ENCODE data around the gene SSBP3. TPM values are rescaled to one million over a fixed set of nuclear protein-coding genes. Genes with fewer than 3 reads are reported as not detected.

Gene SSBP3
- total RNA-seq, 1 experiment from 2014 or later: 37.5 TPM

GRCh38 chr1:54227891-54228310 is 178.3 kb downstream of the SSBP3 start:
- H2AFZ ChIP-seq (ENCODE audit: low read depth, low read length, poor library complexity, severe bottlenecking): no peak overlapping the region
- POLR2A ChIA-PET: no interaction called here
- no TSS peak for BruUV-seq (replicated peaks)
- H3K27ac ChIP-seq (ENCODE audit: low read depth, low read length): 0 out of 2 replicates have a peak overlapping the region, but pooled peaks have one; percentile 26
- intact Hi-C loops (cut with micrococcal nuclease): no loop called here
- H3K79me2 ChIP-seq (ENCODE audit: insufficient read depth, low read length): no peaks in the 10 kb centered on the region
- H3K4me2 ChIP-seq (ENCODE audit: low read length): peak overlapping the region; percentile 66; the same call in 1 of the 2 replicates
- H4K20me1 ChIP-seq (ENCODE audit: insufficient read depth): no peaks in the 10 kb centered on the region
- TF ChIP-seq YY1 (IDR thresholded peaks at IDR 0.05; ENCODE audit: extremely low read depth, insufficient replicate concordance, low read depth, low read length) (no peak), EGR1 (IDR thresholded peaks at IDR 0.05; ENCODE audit: low read depth) (no peak), JUND (IDR thresholded peaks at IDR 0.05) (no peak), RAD21 (IDR thresholded peaks at IDR 0.05; ENCODE audit: low read depth) (no peak)
- TF ChIP-seq, protein P1, sequence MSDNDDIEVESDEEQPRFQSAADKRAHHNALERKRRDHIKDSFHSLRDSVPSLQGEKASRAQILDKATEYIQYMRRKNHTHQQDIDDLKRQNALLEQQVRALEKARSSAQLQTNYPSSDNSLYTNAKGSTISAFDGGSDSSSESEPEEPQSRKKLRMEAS (IDR thresholded peaks at IDR 0.05): no peak
- no peaks in the 10 kb centered on the region for H3K9me2 ChIP-seq (ENCODE audit: insufficient read depth)
- ATAC-seq (no peak), DNase-seq (ENCODE audit: low read depth, low spot score) (no peak)
- no peaks in the 10 kb centered on the region for H3K9me3 ChIP-seq (ENCODE audit: control insufficient read depth in 1 of 2, insufficient read depth in 1 of 2, low read depth in 1 of 2, low read length in 2 of 2)
- H3K27me3 ChIP-seq (ENCODE audit: insufficient read depth, low read length): no peaks in the 10 kb centered on the region
- no peak overlapping the region for H3K4me3 ChIP-seq (replicated peaks in 1 of 2; ENCODE audit: low read depth in 1 of 2, low read length in 2 of 2)
- no peak overlapping the region for H3K9ac ChIP-seq (ENCODE audit: low read length)
- no peaks in the 10 kb centered on the region for H3K36me3 ChIP-seq (ENCODE audit: control insufficient read depth in 1 of 2, insufficient read depth in 2 of 2, low read length in 2 of 2)
- RAD21 ChIA-PET (ENCODE audit: low non-redundant PET in 1 of 2, low total read pairs in 2 of 2, uncharacterized antibody in 2 of 2, unreplicated experiment in 2 of 2): no interaction called here
- H3K4me1 ChIP-seq (ENCODE audit: control insufficient read depth in 1 of 2, insufficient read depth in 2 of 2, low read length in 2 of 2): peaks cover 23 to 37% of the 10 kb centered on the region in 2 experiments
- CTCF ChIA-PET: interaction anchor here (0.6 to 1.2 kb wide), 2 partner anchors 19 to 141 kb away, joined by 3 to 4 read pairs; no protein-coding TSS in a partner anchor

DNA sequence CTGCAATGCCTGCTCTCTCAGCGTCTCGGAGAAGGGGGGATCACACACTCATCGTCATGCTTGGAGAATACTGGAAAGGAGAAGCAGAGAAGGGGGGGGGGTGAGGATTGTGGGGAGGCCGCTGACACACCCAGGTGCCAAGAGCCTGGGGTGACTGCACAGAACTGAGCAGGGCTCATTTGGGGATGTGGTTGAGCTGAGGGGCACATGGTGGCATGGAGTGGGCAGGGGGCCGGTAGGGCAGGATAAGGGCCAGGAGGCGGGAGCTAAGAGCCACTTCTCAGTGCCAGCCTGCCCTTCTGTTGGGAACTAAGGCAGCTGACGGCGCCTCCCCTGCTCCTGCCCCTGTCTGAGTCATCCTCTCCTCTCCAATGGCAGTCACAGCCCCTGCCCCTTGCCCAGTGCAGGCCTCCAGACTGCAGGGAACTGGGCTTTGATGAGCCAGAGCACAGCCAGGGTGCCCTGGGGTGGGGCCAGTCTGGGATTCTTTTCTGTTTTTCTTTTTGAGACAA is 179.0 kb downstream of the SSBP3 start:
- H3K4me1 ChIP-seq (ENCODE audit: control insufficient read depth in 1 of 2, insufficient read depth in 2 of 2, low read length in 2 of 2): peaks cover 23 to 37% of the 10 kb centered on the region in 2 experiments
- ChIA-PET RAD21 (ENCODE audit: low non-redundant PET in 1 of 2, low total read pairs in 2 of 2, uncharacterized antibody in 2 of 2, unreplicated experiment in 2 of 2) (interaction anchor here in 1 of 2 experiments (0.6 kb wide), 1 partner anchor 167 kb away, joined by 3 read pairs; no protein-coding TSS in a partner anchor), POLR2A (interaction anchor here (0.7 kb wide), 1 partner anchor 300 kb away, joined by 5 read pairs; no protein-coding TSS in a partner anchor), CTCF (no interaction called here)
- H3K9me2 ChIP-seq (ENCODE audit: insufficient read depth): no peaks in the 10 kb centered on the region
- no peak overlapping the region for H3K9ac ChIP-seq (ENCODE audit: low read length)
- peak; percentile 89 for ATAC-seq
- no TSS peak for BruUV-seq (replicated peaks)
- H2AFZ ChIP-seq (ENCODE audit: low read depth, low read length, poor library complexity, severe bottlenecking): no peak overlapping the region
- no peak overlapping the region; the same call in 1 of the 2 replicates for H3K27ac ChIP-seq (ENCODE audit: low read depth, low read length)
- no peaks in the 10 kb centered on the region for H3K27me3 ChIP-seq (ENCODE audit: insufficient read depth, low read length)
- TF ChIP-seq CBX3 (IDR thresholded peaks at IDR 0.05; ENCODE audit: low read depth) (no peak), SP1 (IDR thresholded peaks at IDR 0.05; ENCODE audit: low read depth) (peak; percentile 45), SRF (IDR thresholded peaks at IDR 0.05; ENCODE audit: low read depth) (no peak), TCF7L2 (IDR thresholded peaks at IDR 0.05; ENCODE audit: borderline replicate concordance, extremely low read depth, insufficient read depth, insufficient read length) (peak; percentile 26), JUND (IDR thresholded peaks at IDR 0.05) (peak; percentile 68), FOSL1 (IDR thresholded peaks at IDR 0.05; ENCODE audit: low read depth) (peak; percentile 67), ZFX (IDR thresholded peaks at IDR 0.05) (no peak)
- TF ChIP-seq, protein P2, sequence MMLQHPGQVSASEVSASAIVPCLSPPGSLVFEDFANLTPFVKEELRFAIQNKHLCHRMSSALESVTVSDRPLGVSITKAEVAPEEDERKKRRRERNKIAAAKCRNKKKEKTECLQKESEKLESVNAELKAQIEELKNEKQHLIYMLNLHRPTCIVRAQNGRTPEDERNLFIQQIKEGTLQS (IDR thresholded peaks at IDR 0.05): no peak
- TF ChIP-seq, protein P3, sequence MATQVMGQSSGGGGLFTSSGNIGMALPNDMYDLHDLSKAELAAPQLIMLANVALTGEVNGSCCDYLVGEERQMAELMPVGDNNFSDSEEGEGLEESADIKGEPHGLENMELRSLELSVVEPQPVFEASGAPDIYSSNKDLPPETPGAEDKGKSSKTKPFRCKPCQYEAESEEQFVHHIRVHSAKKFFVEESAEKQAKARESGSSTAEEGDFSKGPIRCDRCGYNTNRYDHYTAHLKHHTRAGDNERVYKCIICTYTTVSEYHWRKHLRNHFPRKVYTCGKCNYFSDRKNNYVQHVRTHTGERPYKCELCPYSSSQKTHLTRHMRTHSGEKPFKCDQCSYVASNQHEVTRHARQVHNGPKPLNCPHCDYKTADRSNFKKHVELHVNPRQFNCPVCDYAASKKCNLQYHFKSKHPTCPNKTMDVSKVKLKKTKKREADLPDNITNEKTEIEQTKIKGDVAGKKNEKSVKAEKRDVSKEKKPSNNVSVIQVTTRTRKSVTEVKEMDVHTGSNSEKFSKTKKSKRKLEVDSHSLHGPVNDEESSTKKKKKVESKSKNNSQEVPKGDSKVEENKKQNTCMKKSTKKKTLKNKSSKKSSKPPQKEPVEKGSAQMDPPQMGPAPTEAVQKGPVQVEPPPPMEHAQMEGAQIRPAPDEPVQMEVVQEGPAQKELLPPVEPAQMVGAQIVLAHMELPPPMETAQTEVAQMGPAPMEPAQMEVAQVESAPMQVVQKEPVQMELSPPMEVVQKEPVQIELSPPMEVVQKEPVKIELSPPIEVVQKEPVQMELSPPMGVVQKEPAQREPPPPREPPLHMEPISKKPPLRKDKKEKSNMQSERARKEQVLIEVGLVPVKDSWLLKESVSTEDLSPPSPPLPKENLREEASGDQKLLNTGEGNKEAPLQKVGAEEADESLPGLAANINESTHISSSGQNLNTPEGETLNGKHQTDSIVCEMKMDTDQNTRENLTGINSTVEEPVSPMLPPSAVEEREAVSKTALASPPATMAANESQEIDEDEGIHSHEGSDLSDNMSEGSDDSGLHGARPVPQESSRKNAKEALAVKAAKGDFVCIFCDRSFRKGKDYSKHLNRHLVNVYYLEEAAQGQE (IDR thresholded peaks at IDR 0.05; ENCODE audit: low read depth): no peak
- no peaks in the 10 kb centered on the region for H3K79me2 ChIP-seq (ENCODE audit: insufficient read depth, low read length)
- no peaks in the 10 kb centered on the region for H4K20me1 ChIP-seq (ENCODE audit: insufficient read depth)
- peak overlapping the region; percentile 66 for H3K4me2 ChIP-seq (ENCODE audit: low read length)
- DNase-seq (ENCODE audit: low read depth, low spot score): peak; percentile 48
- intact Hi-C loops (cut with micrococcal nuclease): no loop called here
- H3K36me3 ChIP-seq (ENCODE audit: control insufficient read depth in 1 of 2, insufficient read depth in 2 of 2, low read length in 2 of 2): no peaks in the 10 kb centered on the region
- no peaks in the 10 kb centered on the region for H3K9me3 ChIP-seq (ENCODE audit: control insufficient read depth in 1 of 2, insufficient read depth in 1 of 2, low read depth in 1 of 2, low read length in 2 of 2)
- no peak overlapping the region; a peak in 1 of 4 replicates for H3K4me3 ChIP-seq (replicated peaks in 1 of 2; ENCODE audit: low read depth in 1 of 2, low read length in 2 of 2)
